ENCODE data around the gene MAMLD1.

- no peak for TF ChIP-seq CTCF (conservative IDR thresholded peaks at IDR 0.05; ENCODE audit: low read depth, low read length)
- no peak for TF ChIP-seq EZH2 (IDR thresholded peaks at IDR 0.05; ENCODE audit: borderline replicate concordance, low read depth, low read length, poor library complexity, severe bottlenecking)
These were observed 58.7 kb downstream of the MAMLD1 start for GRCh38 chrX:150421816-150422215.
